OCI-LY7 (cell line): Measurements from ENCODE around the gene SHISAL1. TPM values are rescaled to one million over a fixed set of nuclear protein-coding genes. Genes with fewer than 3 reads are reported as not detected.

Source experiments
- Bru-seq: library from RNA; stranded (reverse); fragments of 400-500 nt; gene quantifications from one replicate; lab custom pipeline; 2021; lab: Mats Ljungman, UMichigan
- BruChase-seq, 2 experiments: library from RNA; stranded (reverse); fragments of 400-500 nt; gene quantifications; one replicate each; lab custom pipeline; 2021; lab: Mats Ljungman, UMichigan
- BruUV-seq: library from RNA; stranded (reverse); fragments of 400-500 nt; replicated peaks from 2 replicates; lab custom pipeline; 2021; lab: Mats Ljungman, UMichigan
- CTCF ChIA-PET: fragments of 300-600 bp; sonication (Branson Sonifier 250); formaldehyde crosslinking; loops from one replicate; lab custom pipeline; 2022; ENCODE audit warnings: antibody characterized with exemption; ENCODE audit not compliant: unreplicated experiment; lab: Charles Lee
- POLR2A ChIA-PET: fragments of 300-600 bp; sonication (Branson Sonifier 250); formaldehyde crosslinking; loops from one replicate; lab custom pipeline; 2022; ENCODE audit warnings: antibody characterized with exemption; lab: Charles Lee
- DNase-seq: peaks from one replicate; pipeline ENCODE4 v3.0.0-alpha.2; 2015; ENCODE audit warnings: low spot score
- H2AFZ ChIP-seq: fragments of 200-600 bp; sonication (generic), shearing (Covaris generic); 2 replicates; pipeline ENCODE4 v1.6.1; 2014; ENCODE audit warnings: mild to moderate bottlenecking, antibody characterized with exemption, low read length, moderate library complexity
- H3K27ac ChIP-seq: fragments of 200-600 bp; sonication (generic); 2 replicates; pipeline ENCODE4 v1.5.1; 2014; ENCODE audit warnings: mixed run types, low read depth, mild to moderate bottlenecking, moderate library complexity, low read length, inconsistent platforms; ENCODE audit not compliant: poor library complexity, severe bottlenecking
- H3K36me3 ChIP-seq: fragments of 200-600 bp; sonication (generic); 2 replicates; pipeline ENCODE4 v1.6.1; 2014; ENCODE audit warnings: mild to moderate bottlenecking, antibody characterized with exemption, low read length, moderate library complexity, mixed read lengths; ENCODE audit not compliant: insufficient read depth
- H3K4me1 ChIP-seq: fragments of 200-600 bp; sonication (generic); 2 replicates; pipeline ENCODE4 v1.5.1; 2014; ENCODE audit warnings: mild to moderate bottlenecking, low read length; ENCODE audit not compliant: insufficient read depth, poor library complexity, severe bottlenecking
- H3K4me2 ChIP-seq: fragments of 200-600 bp; sonication (generic); 2 replicates; pipeline ENCODE4 v1.6.1; 2014; ENCODE audit warnings: mild to moderate bottlenecking, low read length
- H3K4me3 ChIP-seq: fragments of 200-600 bp; sonication (generic); 2 replicates; pipeline ENCODE4 v1.5.1; 2014; ENCODE audit warnings: mild to moderate bottlenecking, low read depth, low read length; ENCODE audit not compliant: poor library complexity, severe bottlenecking
- H3K79me2 ChIP-seq: fragments of 200-600 bp; sonication (generic); 2 replicates; pipeline ENCODE4 v1.6.1; 2016; ENCODE audit warnings: low read depth, mild to moderate bottlenecking, low read length, moderate library complexity, mixed read lengths; ENCODE audit not compliant: insufficient read depth
- H3K9me2 ChIP-seq: fragments of 200-600 bp; sonication (generic); 2 replicates; pipeline ENCODE4 v1.6.1; 2016; ENCODE audit warnings: mild to moderate bottlenecking, low read length, mixed read lengths; ENCODE audit not compliant: insufficient read depth
- H3K9me3 ChIP-seq: fragments of 200-600 bp; sonication (generic); 2 replicates; pipeline ENCODE4 v1.6.1; 2014; ENCODE audit warnings: mild to moderate bottlenecking, mixed run types, low read length, mixed read lengths
- H4K20me1 ChIP-seq: fragments of 200-600 bp; sonication (generic); 2 replicates; pipeline ENCODE4 v1.6.1; 2014; ENCODE audit warnings: mild to moderate bottlenecking, antibody characterized with exemption, low read length, moderate library complexity, mixed read lengths; ENCODE audit not compliant: insufficient read depth
- CTCF ChIP-seq: fragments of 200-600 bp; sonication (generic); conservative IDR thresholded peaks from 2 replicates; pipeline ENCODE4 v1.5.1; 2014; ENCODE audit warnings: mild to moderate bottlenecking, antibody characterized with exemption, low read length, moderate library complexity, mixed read lengths
- EZH2phosphoT487 ChIP-seq: fragments of 200-600 bp; sonication (generic); IDR thresholded peaks from 2 replicates; pipeline ENCODE4 v1.6.1; 2018; ENCODE audit warnings: low read depth, borderline replicate concordance, mild to moderate bottlenecking, mixed run types, antibody characterized with exemption, low read length, moderate library complexity, mixed read lengths
- intact Hi-C: fragments of 100-400 bp; cut with micrococcal nuclease; formaldehyde crosslinking; loops from one replicate; pipeline ENCODE4 v1.10.0; 2022; ENCODE audit not compliant: unreplicated experiment
- long read RNA-seq: library from polyadenylated mRNA; stranded (forward); transcript quantifications from one replicate; pipeline ENCODE4 v2.0.0, GENCODE V29; 2022
- total RNA-seq, 2 experiments: library from RNA; depleted of rRNA in 1 of 2; stranded (reverse); fragments of >200 nt in 1 of 2; shearing (Covaris generic) in 1 of 2; gene quantifications; 2 replicates each; pipeline ENCODE4 v1.2.3, GENCODE V29; 2014 to 2022

The SHISAL1 gene
- total RNA-seq (2014; rRNA removed; shearing (Covaris generic)), result not detected in 2 replicates
- not detected in 2 replicates for total RNA-seq (2022)
- not detected for Bru-seq, nascent RNA
- BruChase-seq, experiment 1, labeled RNA remaining after a 6-hour chase, result not detected
- not detected for BruChase-seq, experiment 2, labeled RNA remaining after a 2-hour chase
- long read RNA-seq, result 0 reads

DNA sequence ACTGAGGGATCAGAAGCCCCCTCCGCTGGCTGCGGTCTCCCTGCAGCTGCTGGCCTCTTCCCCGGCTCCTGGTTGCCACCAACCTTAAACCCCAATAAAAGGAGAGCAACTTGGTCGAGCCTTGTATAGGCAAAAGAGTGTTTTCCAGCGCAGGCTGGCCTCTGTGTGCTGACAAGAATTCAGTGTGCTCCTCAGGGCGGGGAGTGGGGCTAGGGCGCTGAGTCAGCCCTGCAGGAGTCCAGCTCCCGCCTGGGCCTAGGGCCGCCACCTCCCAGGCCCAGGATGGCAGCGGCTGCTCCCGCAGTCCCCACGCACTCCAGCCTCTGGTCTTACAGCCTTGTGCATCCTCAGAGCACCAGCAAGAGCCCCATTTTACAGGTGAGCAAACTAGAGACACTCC, at the start of gene SHISAL1:
SHISAL1 (minus strand) TSS at position 186 of the 400 bp plus-strand sequence. CDS start 12,006 bp downstream, outside the sequence.
- no peak within 1 kb of the TSS for H2AFZ ChIP-seq
- no peaks in the 10 kb centered on the region for H3K9me2 ChIP-seq
- H3K9me3 ChIP-seq, result no peaks in the 10 kb centered on the region
- no peak for DNase-seq
- ChIA-PET POLR2A (no interaction called here), CTCF (no interaction called here)
- H3K4me2 ChIP-seq, result no peak within 1 kb of the TSS
- no TSS peak for BruUV-seq
- TF ChIP-seq CTCF (no peak), EZH2phosphoT487 (no peak)
- H3K79me2 ChIP-seq, result no peaks in the 10 kb centered on the region
- intact Hi-C loops, result no loop called here
- no peak within 1 kb of the TSS for H3K4me3 ChIP-seq
- H3K36me3 ChIP-seq, result no peaks in the 10 kb centered on the region
- no peaks in the 10 kb centered on the region for H4K20me1 ChIP-seq
- no peaks in the 10 kb centered on the region for H3K4me1 ChIP-seq
- no peak within 1 kb of the TSS for H3K27ac ChIP-seq

DNA sequence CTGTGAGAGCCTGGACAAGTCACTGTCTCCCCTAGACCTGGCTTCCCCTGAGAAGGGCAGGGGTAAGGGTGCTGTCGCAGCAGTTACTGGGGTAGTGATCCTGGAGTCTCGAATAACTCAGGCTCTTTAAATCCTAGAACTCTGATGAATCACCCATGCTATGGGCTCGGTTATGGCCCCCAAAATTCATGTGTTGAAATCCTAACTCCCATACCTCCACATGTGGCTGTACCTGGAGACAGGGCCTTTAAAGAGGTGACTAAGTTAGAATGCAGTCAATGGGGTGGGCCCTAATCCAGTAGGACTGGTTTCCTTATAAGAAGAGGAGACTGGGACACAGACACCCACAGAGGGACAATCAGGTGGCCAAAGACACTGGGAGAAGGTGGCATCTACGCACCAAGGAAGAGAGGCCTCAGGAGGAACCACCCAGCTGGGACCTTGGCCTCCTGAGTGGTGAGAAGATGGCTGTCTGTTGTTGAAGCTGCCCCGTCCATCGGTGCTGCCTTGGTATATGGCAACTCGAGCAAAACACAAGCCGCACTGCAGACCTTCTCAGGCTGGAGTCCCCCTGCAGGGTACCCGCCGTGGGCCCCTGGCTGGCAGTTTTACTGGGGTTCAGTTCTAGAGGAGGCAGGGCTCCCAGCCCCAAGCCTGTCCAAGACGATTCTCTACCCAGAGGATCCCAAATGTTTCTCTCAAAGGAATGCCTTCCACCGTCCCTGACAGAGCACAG, 48.8 kb upstream of the SHISAL1 start:
- intact Hi-C loops, result no loop called here
- DNase-seq, result no peak
- Histone ChIP-seq H4K20me1 (no peaks in the 10 kb centered on the region; the same call in 1 of the 2 replicates), H2AFZ (no peak overlapping the region), H3K27ac (no peak overlapping the region), H3K9me3 (no peaks in the 10 kb centered on the region), H3K4me2 (no peak overlapping the region), H3K9me2 (no peaks in the 10 kb centered on the region), H3K79me2 (no peaks in the 10 kb centered on the region), H3K36me3 (no peaks in the 10 kb centered on the region), H3K4me1 (no peaks in the 10 kb centered on the region), H3K4me3 (no peak overlapping the region)
- CTCF ChIA-PET, result interaction anchor here (0.5 kb wide), 1 partner anchor 1016 kb away, joined by 3 read pairs; no protein-coding TSS in a partner anchor
- BruUV-seq, result no TSS peak
- no peak for TF ChIP-seq CTCF
- no peak for TF ChIP-seq EZH2phosphoT487
- POLR2A ChIA-PET, result no interaction called here
